HUES6 (cell line): ENCODE results near the gene OSBPL10.
"Not testable (repeated sequence)": the region's sequence is repeated elsewhere in the genome, so short reads cannot be mapped to it uniquely, and the experiment has no call there.

Source experiments
- H3K27ac ChIP-seq: 2 replicates; pipeline ENCODE4 v1.7.0; 2013; ENCODE audit warnings: low read depth, mild to moderate bottlenecking, low read length, inconsistent platforms
- H3K27me3 ChIP-seq: 2 replicates; pipeline ENCODE4 v1.6.1; 2013; ENCODE audit warnings: low read length; ENCODE audit not compliant: control insufficient read depth, insufficient read depth
- H3K36me3 ChIP-seq: 2 replicates; pipeline ENCODE4 v1.6.1; 2013; ENCODE audit warnings: low read length; ENCODE audit not compliant: control insufficient read depth, insufficient read depth
- H3K4me1 ChIP-seq: 2 replicates; pipeline ENCODE4 v1.6.1; 2013; ENCODE audit warnings: low read length; ENCODE audit not compliant: control insufficient read depth, insufficient read depth
- H3K4me3 ChIP-seq: 2 replicates; pipeline ENCODE4 v1.5.1; 2013; ENCODE audit warnings: low read depth, low read length
- H3K9ac ChIP-seq: one replicate; pipeline ENCODE4 v1.6.1; 2013; ENCODE audit warnings: mild to moderate bottlenecking, low read length
- H3K9me3 ChIP-seq: 2 replicates; pipeline ENCODE4 v1.6.1; 2013; ENCODE audit warnings: low read depth, low read length; ENCODE audit not compliant: control insufficient read depth, insufficient read depth

The OSBPL10 gene

GRCh38 chr3:31689523-31689922 lies 291.5 kb downstream of the OSBPL10 start:
- H3K9me3 ChIP-seq, H3K27me3 ChIP-seq, H3K4me3 ChIP-seq, H3K27ac ChIP-seq, H3K36me3 ChIP-seq, H3K4me1 ChIP-seq, H3K9ac ChIP-seq: not testable (repeated sequence)

DNA sequence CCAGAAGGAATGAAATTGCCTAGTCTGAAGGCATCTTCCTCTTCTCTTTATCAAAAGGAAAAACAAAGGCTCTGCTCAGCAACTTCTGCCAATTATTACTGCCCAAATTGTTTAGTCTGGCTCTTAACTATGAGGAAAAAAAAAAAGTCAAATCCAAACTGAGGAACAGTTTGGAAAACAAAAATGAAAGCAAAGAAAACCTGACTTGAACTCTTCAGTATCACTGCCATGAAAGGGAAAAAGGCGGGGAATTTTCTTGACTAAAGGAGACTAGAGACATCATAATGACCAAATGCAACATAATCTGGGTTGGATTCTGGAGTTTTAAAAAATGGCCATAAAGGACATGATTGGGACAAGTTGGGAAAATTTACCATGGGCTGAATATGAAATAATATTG lies 292.1 kb downstream of the OSBPL10 start:
- no peak overlapping the region for H3K4me3 ChIP-seq
- no peak overlapping the region for H3K27ac ChIP-seq
- peaks cover 1% of the 10 kb centered on the region for H3K36me3 ChIP-seq
- H3K4me1 ChIP-seq, result peaks cover 4% of the 10 kb centered on the region; the same call in 1 of the 2 replicates
- no peaks in the 10 kb centered on the region for H3K27me3 ChIP-seq
- H3K9me3 ChIP-seq, result peaks cover 9% of the 10 kb centered on the region
- no peak overlapping the region for H3K9ac ChIP-seq

GRCh38 chr3:31687020-31687802 lies 293.9 kb downstream of the OSBPL10 start:
- Histone ChIP-seq H3K36me3 (peaks cover 7% of the 10 kb centered on the region), H3K27ac (no peak overlapping the region), H3K4me1 (peaks cover 4% of the 10 kb centered on the region; the same call in 1 of the 2 replicates), H3K9ac (no peak overlapping the region), H3K27me3 (no peaks in the 10 kb centered on the region), H3K4me3 (no peak overlapping the region), H3K9me3 (peaks cover 9% of the 10 kb centered on the region)

- H3K36me3 ChIP-seq, result peaks cover 7% of the 10 kb centered on the region
- H3K27ac ChIP-seq, result no peak overlapping the region
- H3K4me3 ChIP-seq, result no peak overlapping the region
- H3K9ac ChIP-seq, result no peak overlapping the region
- no peaks in the 10 kb centered on the region for H3K9me3 ChIP-seq
- H3K27me3 ChIP-seq, result no peaks in the 10 kb centered on the region
- H3K4me1 ChIP-seq, result peaks cover 14% of the 10 kb centered on the region
Observed at GRCh38 chr3:31680072-31680870, 300.8 kb downstream of the OSBPL10 start.

DNA sequence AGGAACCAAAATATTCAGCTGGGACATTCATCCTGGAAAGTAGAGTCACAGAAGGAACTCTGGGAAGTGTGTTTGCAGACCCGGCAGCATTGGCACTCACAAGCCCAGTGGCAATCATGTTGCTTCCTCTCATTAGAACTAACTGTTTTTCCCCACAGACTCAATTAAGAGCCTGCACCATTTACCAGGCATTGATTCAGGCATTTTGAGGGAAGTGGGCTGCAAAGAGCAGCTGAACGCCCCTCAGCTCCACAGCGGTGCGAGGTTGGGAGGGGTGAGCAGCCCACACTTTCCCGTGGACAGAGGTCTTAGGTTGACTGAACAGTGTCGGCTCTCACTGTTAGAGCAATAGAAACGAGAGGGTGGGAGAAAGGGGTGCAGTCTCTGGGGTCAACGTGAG lies 304.5 kb downstream of the OSBPL10 start:
- Histone ChIP-seq H3K27ac (no peak overlapping the region), H3K4me1 (peaks cover 14% of the 10 kb centered on the region), H3K27me3 (no peaks in the 10 kb centered on the region)

DNA sequence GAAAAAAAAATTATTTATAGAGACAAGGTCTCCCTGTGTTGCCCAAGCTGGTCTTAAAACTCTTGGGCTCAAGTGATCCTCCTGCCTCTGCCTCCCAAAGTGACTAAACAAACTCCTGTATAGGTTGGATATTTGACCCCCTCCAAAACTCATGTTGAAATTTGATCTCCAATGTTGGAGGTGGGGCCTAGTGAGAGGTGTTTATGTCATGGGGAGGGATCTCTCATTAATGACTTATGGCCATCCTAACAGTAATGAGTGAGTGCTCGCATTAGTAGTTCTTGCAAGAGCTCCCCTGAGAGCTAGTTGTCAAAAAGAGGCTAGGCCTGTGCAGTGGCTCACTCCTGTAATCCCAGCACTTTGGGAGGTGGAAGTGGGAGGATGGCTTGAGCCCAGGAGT lies 307.1 kb downstream of the OSBPL10 start:
- Histone ChIP-seq H3K9ac (no peak overlapping the region), H3K36me3 (no peaks in the 10 kb centered on the region; the same call in 1 of the 2 replicates), H3K4me3 (no peak overlapping the region), H3K4me1 (peaks cover 3% of the 10 kb centered on the region; the same call in 1 of the 2 replicates), H3K27ac (no peak overlapping the region), H3K27me3 (no peaks in the 10 kb centered on the region), H3K9me3 (no peaks in the 10 kb centered on the region)

More for the DNA sequence above, 304.5 kb downstream of the OSBPL10 start:
- Histone ChIP-seq H3K9ac (no peak overlapping the region), H3K9me3 (no peaks in the 10 kb centered on the region), H3K4me3 (no peak overlapping the region), H3K36me3 (no peaks in the 10 kb centered on the region; the same call in 1 of the 2 replicates)

GRCh38 chr3:31671976-31672375 lies 309.1 kb downstream of the OSBPL10 start:
- H3K27ac ChIP-seq, result no peak overlapping the region
- H3K4me3 ChIP-seq, result no peak overlapping the region
- peaks cover 3% of the 10 kb centered on the region for H3K4me1 ChIP-seq
- H3K27me3 ChIP-seq, result no peaks in the 10 kb centered on the region
- H3K36me3 ChIP-seq, result peaks cover 6% of the 10 kb centered on the region; the same call in 1 of the 2 replicates
- no peaks in the 10 kb centered on the region for H3K9me3 ChIP-seq
- H3K9ac ChIP-seq, result no peak overlapping the region

DNA sequence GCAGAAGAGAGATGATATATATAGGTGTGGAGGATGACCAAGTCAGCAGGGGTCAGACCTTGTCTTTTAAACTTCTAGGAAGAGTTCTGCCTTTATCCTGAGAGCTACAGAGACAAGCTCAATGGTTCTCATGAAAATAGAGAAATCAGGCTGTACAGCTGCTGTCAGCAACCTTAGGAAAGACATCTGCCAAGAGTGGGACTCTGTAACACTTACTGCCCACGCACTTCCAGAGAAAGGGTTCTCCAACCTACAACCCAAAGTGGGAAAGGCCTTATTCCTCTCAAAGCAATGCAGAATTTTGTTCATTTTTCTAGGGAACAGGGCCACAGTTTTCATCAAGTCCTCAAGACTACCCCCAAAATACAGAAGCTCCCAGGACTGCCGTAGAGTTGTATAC lies 309.6 kb downstream of the OSBPL10 start:
- H3K9me3 ChIP-seq, result no peaks in the 10 kb centered on the region
- no peaks in the 10 kb centered on the region for H3K27me3 ChIP-seq
- peaks cover 9% of the 10 kb centered on the region; the same call in 1 of the 2 replicates for H3K36me3 ChIP-seq
- no peak overlapping the region for H3K27ac ChIP-seq
- peaks cover 3% of the 10 kb centered on the region for H3K4me1 ChIP-seq
- H3K9ac ChIP-seq, result no peak overlapping the region
- H3K4me3 ChIP-seq, result no peak overlapping the region

GRCh38 chr3:31670722-31671121 lies 310.3 kb downstream of the OSBPL10 start:
- H3K9ac ChIP-seq, result no peak overlapping the region
- no peak overlapping the region for H3K4me3 ChIP-seq
- no peaks in the 10 kb centered on the region for H3K9me3 ChIP-seq
- H3K4me1 ChIP-seq, result peaks cover 3% of the 10 kb centered on the region
- no peaks in the 10 kb centered on the region for H3K27me3 ChIP-seq
- no peak overlapping the region for H3K27ac ChIP-seq
- peaks cover 14% of the 10 kb centered on the region; the same call in 1 of the 2 replicates for H3K36me3 ChIP-seq

DNA sequence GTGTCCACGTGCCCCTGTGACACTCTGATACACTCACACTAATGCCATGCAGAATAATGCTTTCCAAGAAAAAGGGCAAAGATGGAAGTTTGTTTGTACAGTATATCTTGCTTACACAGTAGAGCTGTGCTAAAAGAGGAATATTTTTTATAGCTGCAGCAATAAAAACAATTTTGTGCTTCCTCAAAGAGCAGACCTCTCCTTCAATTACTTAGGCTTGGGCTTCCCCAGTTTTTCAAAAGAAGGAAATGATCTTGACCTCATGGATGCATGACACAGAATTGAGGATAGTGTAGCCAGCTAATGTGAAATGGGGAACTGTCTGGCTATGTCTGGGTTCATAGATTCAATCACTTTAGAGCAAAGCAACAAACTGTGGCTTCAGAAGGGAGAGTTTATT lies 310.9 kb downstream of the OSBPL10 start:
- Histone ChIP-seq H3K27ac (no peak overlapping the region), H3K36me3 (peaks cover 14% of the 10 kb centered on the region; the same call in 1 of the 2 replicates), H3K27me3 (no peaks in the 10 kb centered on the region), H3K4me3 (no peak overlapping the region), H3K4me1 (peaks cover 3% of the 10 kb centered on the region), H3K9me3 (no peaks in the 10 kb centered on the region), H3K9ac (no peak overlapping the region)

DNA sequence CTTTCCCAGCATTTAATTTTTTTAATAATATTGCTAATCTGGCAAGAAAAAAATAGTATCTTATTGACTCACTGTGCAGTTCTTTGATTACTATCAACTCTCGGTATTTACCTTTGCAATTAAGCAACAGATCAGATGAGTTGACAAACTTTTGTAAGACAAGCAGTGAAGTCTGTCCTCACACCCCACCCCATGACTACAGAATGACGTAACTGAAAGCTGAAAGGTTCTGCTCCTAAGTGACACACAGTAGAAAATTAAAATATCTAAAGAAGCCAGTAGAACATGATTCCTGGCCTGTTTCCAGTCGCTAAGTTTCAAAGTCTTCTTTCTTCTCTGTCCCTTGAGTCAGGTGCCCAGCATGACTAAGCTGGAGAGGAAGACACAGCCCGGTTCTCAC lies 312.8 kb downstream of the OSBPL10 start:
- Histone ChIP-seq H3K9ac (no peak overlapping the region), H3K27me3 (no peaks in the 10 kb centered on the region), H3K4me3 (no peak overlapping the region), H3K27ac (no peak overlapping the region; the same call in 1 of the 2 replicates), H3K36me3 (peaks cover 14% of the 10 kb centered on the region; the same call in 1 of the 2 replicates), H3K9me3 (no peaks in the 10 kb centered on the region), H3K4me1 (peaks cover 3% of the 10 kb centered on the region)
